SK-N-SH (cell line): Measurements from ENCODE around the gene ECI1. TPM values are rescaled to one million over a fixed set of nuclear protein-coding genes. Genes with fewer than 3 reads are reported as not detected.

Experiments used
- CTCF ChIA-PET: fragments of 300-600, 350-600 bp; formaldehyde crosslinking; extraction: SDS; loops from one replicate; lab custom pipeline; 2021; lab: Yijun Ruan, JAX
- POLR2A ChIA-PET: fragments of 350-600 bp; sonication (Branson Sonifier 250); formaldehyde crosslinking; extraction: SDS; loops from one replicate; lab custom pipeline; 2020; ENCODE audit warnings: antibody characterized with exemption, inconsistent platforms; lab: Yijun Ruan, JAX
- DNase-seq: peaks from one replicate; pipeline ENCODE4 v3.0.0; 2012
- H2AFZ ChIP-seq: fragments of 200-600 bp; sonication (generic); 2 replicates; pipeline ENCODE4 v1.8.1; 2016; ENCODE audit warnings: antibody characterized with exemption, mild to moderate bottlenecking, low read depth
- H3F3A ChIP-seq: fragments of 200-600 bp; sonication (generic); replicated peaks from 2 replicates; pipeline ENCODE3; 2016; ENCODE audit warnings: antibody characterized with exemption, mild to moderate bottlenecking; ENCODE audit not compliant: insufficient read depth
- H3K27ac ChIP-seq, 2 experiments: fragments of 200-500 bp in 1 of 2; fragments of 200-600 bp in 1 of 2; sonication (Bioruptor generic) in 1 of 2; sonication (generic), shearing (Covaris generic) in 1 of 2; 2 replicates each; pipeline versions ENCODE4 v1.5.1 to v1.6.1; 2014 to 2016; ENCODE audit warnings: low read depth in 2 of 2, inconsistent platforms in 1 of 2, low read length in 1 of 2, mild to moderate bottlenecking in 1 of 2, mixed read lengths in 1 of 2
- H3K27me3 ChIP-seq: fragments of 200-600 bp; sonication (generic), shearing (Covaris generic); 2 replicates; pipeline ENCODE4 v1.6.1; 2016; ENCODE audit warnings: mixed run types; ENCODE audit not compliant: insufficient read depth
- H3K36me3 ChIP-seq, 2 experiments: fragments of 200-500 bp in 1 of 2; fragments of 200-600 bp in 1 of 2; sonication (Bioruptor generic) in 1 of 2; sonication (generic) in 1 of 2; replicated peaks in 1 of 2; 2 replicates each; pipeline versions ENCODE3 to v1.5.1; 2014 to 2016; ENCODE audit warnings: low read length in 1 of 2, mild to moderate bottlenecking in 1 of 2; ENCODE audit not compliant: insufficient read depth in 2 of 2, control insufficient read depth in 1 of 2
- H3K4me1 ChIP-seq, 2 experiments: fragments of 200-500 bp in 1 of 2; fragments of 200-600 bp in 1 of 2; sonication (Bioruptor generic) in 1 of 2; sonication (generic), shearing (Covaris generic) in 1 of 2; 2 replicates each; pipeline versions ENCODE4 v1.5.1 to v1.6.1; 2014 to 2016; ENCODE audit warnings: low read depth in 1 of 2, low read length in 1 of 2, mixed run types in 1 of 2; ENCODE audit not compliant: insufficient read depth in 2 of 2, control insufficient read depth in 1 of 2
- H3K4me2 ChIP-seq: fragments of 200-600 bp; sonication (generic), shearing (Covaris generic); 2 replicates; pipeline ENCODE4 v1.6.1; 2017; ENCODE audit warnings: mixed run types
- H3K4me3 ChIP-seq, 2 experiments: fragments of 200-500 bp in 1 of 2; fragments of 200-600 bp in 1 of 2; sonication (Bioruptor generic) in 1 of 2; sonication (generic), shearing (Covaris generic) in 1 of 2; 2 replicates each; pipeline versions ENCODE4 v1.5.1 to v1.8.1; 2014 to 2016; ENCODE audit warnings: low read depth in 2 of 2, inconsistent platforms in 1 of 2, low read length in 1 of 2, mild to moderate bottlenecking in 1 of 2, mixed read lengths in 1 of 2, moderate library complexity in 1 of 2
- H3K79me2 ChIP-seq: fragments of 200-600 bp; sonication (generic); 2 replicates; pipeline ENCODE4 v1.8.1; 2017; ENCODE audit warnings: mild to moderate bottlenecking; ENCODE audit not compliant: insufficient read depth
- H3K9ac ChIP-seq: fragments of 200-600 bp; sonication (generic); 2 replicates; pipeline ENCODE4 v1.6.1; 2017; ENCODE audit warnings: mixed run types
- H3K9me2 ChIP-seq: fragments of 200-600 bp; sonication (generic); 2 replicates; pipeline ENCODE4 v1.6.1; 2017; ENCODE audit warnings: mixed run types
- H3K9me3 ChIP-seq: fragments of 200-600 bp; sonication (generic); 2 replicates; pipeline ENCODE4 v1.6.1; 2017; ENCODE audit warnings: mixed run types, mild to moderate bottlenecking, moderate library complexity
- H4K20me1 ChIP-seq: fragments of 200-600 bp; sonication (generic); 2 replicates; pipeline ENCODE4 v1.6.1; 2017; ENCODE audit warnings: mild to moderate bottlenecking, mixed run types; ENCODE audit not compliant: insufficient read depth
- CHD2 ChIP-seq: fragments of 150-350 bp; IDR thresholded peaks from 2 replicates; pipeline ENCODE4 v1.6.1; 2018; ENCODE audit warnings: low read length; ENCODE audit not compliant: partially characterized antibody
- EZH2phosphoT487 ChIP-seq: fragments of 200-600 bp; sonication (generic); IDR thresholded peaks from 2 replicates; pipeline ENCODE4 v1.6.1; 2017; ENCODE audit warnings: low read depth, mixed run types, mild to moderate bottlenecking, antibody characterized with exemption, moderate library complexity, borderline replicate concordance
- FOXJ3 ChIP-seq: sonication (generic); formaldehyde crosslinking; IDR thresholded peaks from 2 replicates; pipeline ENCODE4 v1.5.1; 2020; ENCODE audit warnings: mild to moderate bottlenecking, missing genetic modification reagents
- GABPA ChIP-seq: IDR thresholded peaks from 2 replicates; pipeline ENCODE4 v1.4.0; 2012; ENCODE audit warnings: low read depth, mild to moderate bottlenecking
- MAX ChIP-seq: IDR thresholded peaks from 2 replicates; pipeline ENCODE4 v1.4.0; 2012; ENCODE audit warnings: low read depth
- MEF2A ChIP-seq: IDR thresholded peaks from 2 replicates; pipeline ENCODE4 v1.4.0; 2012; ENCODE audit warnings: low read depth, borderline replicate concordance
- MXI1 ChIP-seq: IDR thresholded peaks from 2 replicates; pipeline ENCODE4 v1.6.1; 2012; ENCODE audit warnings: mild to moderate bottlenecking, low read depth, low read length, improper control_type of control experiment
- NFIC ChIP-seq: IDR thresholded peaks from 2 replicates; pipeline ENCODE4 v1.4.0; 2012; ENCODE audit warnings: borderline replicate concordance
- RAD21 ChIP-seq: IDR thresholded peaks from 2 replicates; pipeline ENCODE4 v1.6.1; 2012; ENCODE audit warnings: mild to moderate bottlenecking, low read length
- RCOR1 ChIP-seq: fragments of 150-350 bp; IDR thresholded peaks from 2 replicates; pipeline ENCODE4 v1.6.1; 2017; ENCODE audit warnings: antibody characterized with exemption, low read length
- REST ChIP-seq: IDR thresholded peaks from 2 replicates; pipeline ENCODE4 v1.6.1; 2012; ENCODE audit warnings: mild to moderate bottlenecking, low read depth, low read length, moderate library complexity
- RFX5 ChIP-seq: IDR thresholded peaks from 2 replicates; pipeline ENCODE4 v1.6.1; 2012; ENCODE audit warnings: mild to moderate bottlenecking, improper control_type of control experiment, low read length
- SIN3A ChIP-seq: IDR thresholded peaks from 2 replicates; pipeline ENCODE4 v1.6.1; 2012; ENCODE audit warnings: low read depth, mild to moderate bottlenecking, low read length, moderate library complexity, borderline replicate concordance
- SMC3 ChIP-seq: IDR thresholded peaks from 2 replicates; pipeline ENCODE4 v1.6.1; 2012; ENCODE audit warnings: low read depth, low read length, improper control_type of control experiment
- TAF1 ChIP-seq: IDR thresholded peaks from 2 replicates; pipeline ENCODE4 v1.6.1; 2012; ENCODE audit warnings: low read depth, mild to moderate bottlenecking, low read length, moderate library complexity, borderline replicate concordance
- TEAD4 ChIP-seq: IDR thresholded peaks from 2 replicates; pipeline ENCODE4 v1.4.0; 2012; ENCODE audit warnings: mild to moderate bottlenecking, borderline replicate concordance; ENCODE audit not compliant: insufficient read depth
- USF1 ChIP-seq: IDR thresholded peaks from 2 replicates; pipeline ENCODE4 v1.4.0; 2012; ENCODE audit warnings: low read depth, borderline replicate concordance
- USF2 ChIP-seq: fragments of 150-350 bp; IDR thresholded peaks from 2 replicates; pipeline ENCODE4 v1.6.1; 2017; ENCODE audit warnings: antibody characterized with exemption, low read length, low read depth, borderline replicate concordance
- YY1 ChIP-seq: IDR thresholded peaks from 2 replicates; pipeline ENCODE4 v1.4.0; 2012; ENCODE audit warnings: low read depth, mild to moderate bottlenecking
- ZBTB33 ChIP-seq: IDR thresholded peaks from 2 replicates; pipeline ENCODE4 v1.4.0; 2012; ENCODE audit warnings: low read depth, borderline replicate concordance
- WGBS: methylation state at CpG from one replicate; pipeline ENCODE4 v1.1.6; 2017; ENCODE audit warnings: low lambda C conversion rate; 5-methylcytosine and 5-hydroxymethylcytosine counted together
- polyA plus RNA-seq, 3 experiments: library from polyadenylated mRNA; depleted of rRNA; stranded (reverse); fragments of >200 nt; gene quantifications; 2 replicates each; pipeline ENCODE4 v1.2.3, GENCODE V29; 2012

The ECI1 gene
- polyA plus RNA-seq, 1 of the 3 experiments (the other 2 are of a cell fraction), result 61.8 TPM

GRCh38 chr16:2277466-2278271, 26.3 kb upstream of the ECI1 start:
- H3K9ac ChIP-seq, result no peak overlapping the region
- H3K4me2 ChIP-seq, result no peak overlapping the region
- no peaks in the 10 kb centered on the region for H3K9me2 ChIP-seq
- H3F3A ChIP-seq, result peaks cover 4% of the 10 kb centered on the region
- H3K4me1 ChIP-seq, result no peaks in the 10 kb centered on the region
- peaks cover 0 to 9% of the 10 kb centered on the region in 2 experiments for H3K36me3 ChIP-seq
- H3K27me3 ChIP-seq, result no peaks in the 10 kb centered on the region
- CTCF ChIA-PET, result interaction anchor here (1.0 kb wide), 1 partner anchor 27 kb away, joined by 3 read pairs; no protein-coding TSS in a partner anchor
- H3K9me3 ChIP-seq, result no peaks in the 10 kb centered on the region
- no peak overlapping the region for H2AFZ ChIP-seq
- no peak overlapping the region for H3K4me3 ChIP-seq
- H3K27ac ChIP-seq, result no peak overlapping the region
- no peak for TF ChIP-seq NFIC
- TF ChIP-seq CHD2, result no peak
- no peak for TF ChIP-seq SIN3A
- no peak for TF ChIP-seq YY1
- no peak for TF ChIP-seq REST
- TF ChIP-seq RFX5, result no peak
- no peak for TF ChIP-seq RCOR1
- TF ChIP-seq SMC3, result no peak
- TF ChIP-seq TAF1, result no peak
- TF ChIP-seq RAD21, result no peak
- no peak for TF ChIP-seq GABPA
- TF ChIP-seq MEF2A, result no peak
- TF ChIP-seq ZBTB33, result no peak
- no peak for TF ChIP-seq USF1
- no peak for TF ChIP-seq USF2
- no peak for TF ChIP-seq FOXJ3
- TF ChIP-seq MAX, result no peak
- TF ChIP-seq MXI1, result no peak
- no peak for TF ChIP-seq TEAD4
- no peak for TF ChIP-seq EZH2phosphoT487
- TF ChIP-seq, all 33 proteins: peak for 0
- 95% methylated on average over 16 of the region's 25 CpGs for whole genome bisulfite sequencing
- no peak for DNase-seq
- POLR2A ChIA-PET, result no interaction called here
- Histone ChIP-seq H4K20me1 (no peaks in the 10 kb centered on the region), H3K79me2 (no peaks in the 10 kb centered on the region)
